HT-29 (cell line): ENCODE results near the gene ZBTB25. TPM values are rescaled to one million over a fixed set of nuclear protein-coding genes. Genes with fewer than 3 reads are reported as not detected.

ENCODE experiments used
- DNase-seq: peaks from one replicate; pipeline ENCODE4 v3.0.0-alpha.2; 2015; ENCODE audit warnings: low spot score
- total RNA-seq: library from RNA; depleted of rRNA; stranded (reverse); fragments of >200 nt; shearing (Covaris generic); gene quantifications from 2 replicates; pipeline ENCODE4 v1.2.3, GENCODE V29; 2014

ZBTB25 gene
- total RNA-seq, 1 experiment from 2014 or later, result 4.9 TPM

- DNase-seq, result no peak
Observed at GRCh38 chr14:64516969-64517368, 13.3 kb upstream of the ZBTB25 start.

DNA sequence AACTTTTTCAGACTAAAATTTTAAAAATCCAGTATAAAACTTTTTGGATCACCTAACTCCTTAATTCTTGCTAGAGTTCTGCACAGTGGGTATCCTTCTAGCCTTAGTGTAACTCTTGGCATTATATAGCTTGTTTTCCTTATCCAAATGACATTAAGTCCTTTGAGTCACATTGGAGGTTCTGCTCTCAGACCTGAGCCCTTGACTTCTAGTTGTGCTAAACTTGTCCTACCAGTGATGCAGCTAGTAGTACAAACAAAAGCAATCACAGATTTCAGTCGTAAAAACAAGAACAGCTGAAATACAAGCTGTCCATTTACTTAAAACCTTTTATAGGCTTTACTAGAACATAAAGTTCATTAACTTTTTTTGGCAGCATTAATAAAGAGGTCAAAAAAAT lies 11.4 kb upstream of the ZBTB25 start:
- DNase-seq, result no peak

DNA sequence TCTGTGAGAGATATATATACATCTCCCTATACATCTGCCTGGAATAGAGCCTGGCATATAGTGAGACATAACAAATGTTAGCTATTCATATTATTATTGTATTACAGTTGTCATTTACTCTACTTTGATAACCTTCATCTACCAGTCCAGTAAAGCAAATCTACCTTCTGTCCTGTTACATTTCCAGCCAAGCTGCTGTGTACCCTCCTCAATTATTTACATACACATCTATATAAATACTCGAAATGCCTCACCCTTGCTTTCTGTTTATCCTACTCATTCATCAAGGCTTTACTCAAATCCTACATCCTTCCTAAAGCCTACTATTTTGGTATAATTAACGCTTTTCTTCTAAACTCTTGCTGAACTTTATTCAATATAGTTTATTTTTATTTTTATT lies 9.6 kb upstream of the ZBTB25 start:
- no peak for DNase-seq

DNA sequence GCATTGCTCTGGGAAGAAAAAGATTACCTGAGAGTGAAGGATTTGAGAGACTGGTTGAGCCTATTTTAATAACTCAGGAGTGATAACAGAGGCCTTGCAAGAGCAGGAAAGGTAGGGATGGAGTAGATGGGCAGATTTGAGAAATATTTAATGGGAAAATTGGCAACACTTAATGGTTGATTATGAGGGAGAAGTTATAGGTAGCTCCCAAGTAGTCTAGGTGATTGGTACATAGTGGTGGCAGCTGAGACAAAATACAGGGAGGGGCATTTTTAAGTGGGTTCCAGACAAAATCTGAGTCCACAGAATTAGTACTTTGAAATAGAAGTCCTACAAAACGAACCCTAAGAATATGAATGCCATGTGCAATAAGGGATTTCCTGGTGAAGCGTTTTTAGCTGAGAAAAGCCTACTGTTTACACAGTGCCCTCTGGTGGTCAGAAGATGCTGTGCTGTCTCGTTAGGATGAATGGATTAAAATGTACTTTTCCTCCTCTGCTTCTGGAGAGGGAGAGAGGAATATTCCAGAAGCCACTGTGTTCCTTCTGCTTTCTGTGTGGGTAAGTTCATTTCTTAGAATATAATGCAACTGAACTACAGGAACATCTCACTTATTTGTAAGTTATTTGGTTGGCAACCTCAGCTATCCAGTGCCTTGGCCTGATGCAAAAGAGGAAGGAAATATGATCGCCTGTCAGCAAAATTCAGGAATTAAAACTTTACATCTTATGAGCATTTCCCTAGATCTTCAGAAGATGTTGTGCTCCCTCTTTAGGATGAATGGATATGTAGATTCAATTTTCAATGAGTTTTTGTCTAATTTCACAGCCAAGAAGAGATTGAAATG lies 7.4 kb upstream of the ZBTB25 start:
- DNase-seq, result peak; percentile 83

- DNase-seq, result no peak
Observed at GRCh38 chr14:64509036-64509435, 5.4 kb upstream of the ZBTB25 start.

- no peak for DNase-seq
Observed at GRCh38 chr14:64508215-64508776, 4.7 kb upstream of the ZBTB25 start.

DNA sequence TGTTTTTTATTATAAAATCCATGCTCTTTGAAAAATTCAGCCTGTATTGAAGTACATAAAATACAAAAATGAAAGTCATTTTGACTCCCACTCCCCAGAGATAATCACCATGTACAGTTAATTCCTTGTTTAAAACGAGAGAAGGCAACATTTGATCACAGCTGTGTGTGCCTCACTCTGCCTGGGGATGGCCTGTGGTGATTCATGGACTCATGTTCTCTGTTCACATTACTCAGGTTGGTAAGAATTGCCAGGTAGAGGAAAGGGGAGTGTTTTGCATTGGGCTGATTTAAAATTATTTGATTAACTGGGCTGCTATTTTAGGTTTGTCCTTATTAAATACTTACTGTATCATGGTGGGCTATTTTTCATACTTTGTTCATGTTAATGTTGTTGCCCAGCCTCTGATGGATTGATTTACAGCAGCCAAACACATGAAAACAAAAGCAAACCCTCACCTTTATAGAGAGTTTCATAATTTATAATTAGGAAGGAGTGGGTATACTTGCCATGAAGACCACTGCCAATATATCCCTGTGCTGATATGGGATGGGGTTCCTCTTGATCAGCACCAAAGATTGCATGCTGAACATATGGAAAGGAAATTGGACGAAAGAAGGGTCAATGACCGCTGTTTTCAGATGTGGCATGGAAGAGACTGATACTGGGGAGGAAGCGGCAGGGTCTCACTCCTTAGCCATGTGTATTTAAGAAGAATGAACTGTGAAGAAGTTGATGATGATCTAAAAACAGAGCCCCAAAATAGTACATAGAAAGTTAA lies 3.9 kb upstream of the ZBTB25 start:
- DNase-seq, result no peak

GRCh38 chr14:64506721-64507120 lies 3.1 kb upstream of the ZBTB25 start:
- no peak for DNase-seq

DNA sequence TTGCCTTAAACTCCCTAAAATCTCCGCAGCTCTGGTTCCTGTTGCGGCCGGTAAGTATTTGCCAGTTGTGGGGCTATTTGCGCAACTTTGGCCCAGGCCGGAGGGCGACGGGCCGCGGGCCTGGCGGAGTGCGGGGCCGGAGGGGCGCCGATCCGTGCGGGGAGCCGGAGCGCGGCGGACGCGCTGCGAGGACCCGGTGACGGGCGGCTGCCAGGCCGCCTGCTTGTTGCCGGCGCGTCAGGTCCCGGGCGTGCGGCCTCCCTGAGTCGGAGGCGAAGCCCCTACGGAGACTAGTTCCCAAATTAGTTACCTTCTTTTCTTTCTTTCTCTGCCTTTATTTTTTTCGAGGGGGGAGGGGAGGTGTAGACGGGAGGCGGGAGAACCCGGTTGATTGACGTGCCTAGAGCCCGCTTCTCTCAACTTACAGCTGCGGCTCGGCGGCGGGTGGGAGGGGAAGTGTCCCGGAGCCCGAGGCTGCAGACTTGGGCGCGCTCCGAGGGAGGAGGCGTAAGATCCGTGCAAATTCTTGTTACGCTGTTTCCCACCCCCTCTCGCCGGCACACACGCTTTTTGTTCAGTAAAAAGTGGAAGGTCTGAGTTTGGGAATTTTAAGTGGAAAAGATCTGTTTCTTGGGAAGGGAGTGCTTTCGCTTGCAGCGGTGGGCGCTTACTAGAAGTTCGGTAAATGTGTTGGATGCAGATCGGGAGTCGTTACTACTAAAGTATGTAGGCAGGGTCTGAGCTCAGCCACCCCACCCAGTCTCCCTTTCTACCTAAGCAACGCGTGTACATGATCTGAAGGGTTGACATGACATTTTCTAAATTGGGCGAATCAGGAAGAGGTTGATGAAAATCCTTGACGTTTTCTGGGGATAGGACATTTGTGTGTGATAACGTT lies 1.5 kb upstream of the ZBTB25 start:
- peak; percentile 77 for DNase-seq

DNA sequence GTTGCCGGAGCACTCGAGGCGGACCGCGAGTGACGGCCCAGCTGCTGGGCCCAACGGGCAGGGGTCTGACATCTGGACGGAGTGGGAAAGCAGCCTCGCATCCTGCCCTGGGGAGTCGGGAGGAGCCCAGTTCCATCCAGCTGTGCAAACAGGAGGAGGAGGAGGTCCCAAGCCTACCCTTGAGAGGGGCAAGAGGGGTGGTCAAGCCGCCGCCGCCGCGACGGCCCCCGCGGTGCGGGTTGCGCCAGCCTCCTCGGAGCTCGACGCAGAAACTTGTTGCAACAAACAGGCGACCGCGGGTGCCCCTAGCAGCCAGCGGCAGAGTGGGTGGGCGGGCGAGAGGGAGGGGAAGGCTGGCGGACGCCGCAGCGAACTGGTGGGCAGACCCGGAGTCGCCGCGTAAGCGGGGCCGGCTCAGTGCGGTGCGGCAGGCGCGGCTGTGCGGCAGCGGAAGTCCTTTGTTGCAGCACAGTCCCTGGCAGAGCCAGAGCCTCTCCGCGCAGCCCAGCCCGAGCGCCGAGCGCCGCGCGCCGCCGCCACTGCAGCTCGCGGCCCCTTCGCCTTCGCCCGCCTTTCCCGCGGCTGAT lies 765 bp upstream of the ZBTB25 start, which contains the start of gene ZBTB1:
ZBTB1 (plus strand) TSS at position 461 of the 587 bp plus-strand sequence. CDS start 16,735 bp downstream, outside the sequence.
- DNase-seq, result peak; percentile 72

DNA sequence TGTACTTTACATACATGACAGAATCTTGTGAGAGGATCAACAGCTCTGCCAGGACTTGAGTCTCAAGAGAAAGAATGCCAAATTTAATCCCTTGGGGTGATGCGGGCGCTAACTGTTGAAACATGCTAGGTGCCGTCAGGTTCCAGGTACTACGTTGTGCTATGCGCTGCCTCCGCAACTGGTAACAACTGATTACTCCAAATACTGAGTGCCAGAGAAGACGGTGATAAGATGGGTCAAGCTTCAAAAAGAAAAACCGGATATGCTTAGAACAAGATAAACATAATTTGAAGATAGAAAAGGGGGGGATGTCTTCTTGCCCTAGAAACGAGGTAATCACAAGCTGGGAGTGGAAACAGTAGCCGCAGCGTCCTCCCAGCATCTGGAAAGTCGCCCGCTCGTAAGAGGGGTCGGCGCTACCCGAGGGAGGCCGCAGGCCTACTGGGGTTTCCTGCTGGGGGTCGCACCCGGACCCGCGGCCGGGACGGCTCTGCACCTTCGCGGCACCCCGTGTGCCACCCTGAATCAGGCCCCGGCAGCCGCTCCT lies 678 bp downstream of the ZBTB25 start:
- peak; percentile 44 for DNase-seq

GRCh38 chr14:64502456-64502855 lies 1.2 kb downstream of the ZBTB25 start:
- peak; percentile 35 for DNase-seq

DNA sequence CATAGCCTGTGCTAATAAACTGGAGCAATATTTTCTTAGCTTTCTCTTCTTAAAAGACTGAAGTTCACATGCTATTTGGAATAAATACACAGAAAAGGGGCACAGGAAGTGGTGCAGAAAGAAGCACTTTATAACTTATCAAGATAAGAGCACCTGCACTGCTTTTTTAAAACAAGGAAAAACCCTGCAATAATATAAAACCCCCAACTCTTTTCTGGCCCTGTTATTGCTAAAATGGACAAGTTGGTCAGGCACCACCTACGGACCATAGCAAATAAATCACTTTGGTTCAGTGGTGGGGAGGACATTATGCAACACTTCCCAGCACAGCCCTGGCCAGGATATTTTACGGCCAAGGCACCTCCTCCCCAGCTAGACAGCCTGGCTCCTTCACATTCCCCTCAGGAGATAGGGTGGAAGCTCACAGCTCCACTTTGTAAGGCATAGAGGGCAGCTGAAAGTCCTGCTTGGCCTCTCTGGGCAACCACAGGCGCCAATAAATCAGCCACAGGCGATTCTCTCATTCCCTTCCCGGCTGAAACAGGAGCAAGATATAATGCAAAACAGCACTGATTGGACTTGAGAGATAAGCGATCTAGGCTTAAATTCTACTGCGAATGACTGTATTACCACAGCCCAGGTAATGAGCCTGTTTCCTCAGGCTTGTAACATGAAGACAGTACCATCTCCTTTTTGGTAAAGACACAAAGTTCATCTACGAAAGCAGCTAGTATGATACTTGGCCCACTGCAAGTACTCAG lies 2.0 kb downstream of the ZBTB25 start:
- DNase-seq, result peak; percentile 60

DNA sequence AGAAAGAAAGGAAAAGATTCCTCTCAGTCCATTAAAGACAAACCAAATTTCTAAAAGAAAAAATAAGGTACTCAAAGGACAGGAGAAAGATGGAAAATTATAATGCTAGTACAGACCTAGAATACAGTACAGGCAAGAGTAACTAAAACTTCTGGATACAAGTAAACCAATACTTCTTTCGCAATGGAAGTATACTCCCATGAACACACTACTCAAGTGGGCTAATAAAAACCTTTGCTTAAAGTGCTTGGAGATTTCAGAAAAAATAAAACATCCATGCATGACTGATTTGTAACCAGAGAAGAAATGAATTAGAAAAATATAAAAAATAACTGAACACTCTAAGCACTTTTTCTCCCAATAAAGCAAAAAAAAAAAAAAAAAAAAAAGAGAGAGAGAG lies 3.5 kb downstream of the ZBTB25 start:
- no peak for DNase-seq

DNA sequence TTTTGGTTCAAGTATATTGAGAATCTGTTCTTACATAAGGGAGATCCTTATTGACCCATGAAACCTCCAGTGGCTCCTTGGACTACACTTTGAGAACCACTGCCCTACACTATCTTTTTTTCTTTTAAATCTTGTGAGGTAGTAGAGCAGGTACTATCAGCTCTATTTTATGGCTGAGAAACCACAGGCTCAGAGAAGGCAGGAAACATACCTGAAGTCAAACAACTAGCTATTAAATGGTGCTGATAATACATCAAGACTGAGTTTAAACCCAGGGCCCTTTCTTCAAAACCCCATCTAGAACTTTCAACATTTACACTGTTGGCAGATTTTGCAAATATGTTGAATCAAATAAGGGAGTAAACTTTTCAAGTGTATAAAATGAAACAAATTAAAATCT lies 6.9 kb downstream of the ZBTB25 start:
- DNase-seq, result no peak

GRCh38 chr14:64495252-64495651 lies 8.4 kb downstream of the ZBTB25 start:
- no peak for DNase-seq

GRCh38 chr14:64493455-64493854 lies 10.2 kb downstream of the ZBTB25 start:
- no peak for DNase-seq

DNA sequence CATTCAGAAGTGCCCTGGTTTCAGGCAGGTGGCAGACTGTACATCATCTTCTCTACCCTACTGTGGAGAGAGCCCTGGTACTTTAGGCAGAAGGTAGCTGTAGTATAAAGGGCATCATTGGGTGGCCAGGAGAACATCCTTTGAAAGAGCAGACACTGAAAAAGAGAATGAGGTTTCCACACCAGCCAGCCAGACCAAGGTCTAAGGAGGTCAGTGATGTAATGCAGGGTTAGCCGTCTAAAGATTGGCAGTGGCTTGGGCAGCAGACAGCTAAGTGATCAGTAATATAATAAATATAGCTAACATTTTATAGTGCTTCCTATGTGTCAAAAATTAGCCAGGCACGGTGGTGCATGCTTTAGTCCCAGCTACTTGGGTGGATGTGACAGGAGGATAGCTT lies 12.0 kb downstream of the ZBTB25 start:
- DNase-seq, result no peak

DNA sequence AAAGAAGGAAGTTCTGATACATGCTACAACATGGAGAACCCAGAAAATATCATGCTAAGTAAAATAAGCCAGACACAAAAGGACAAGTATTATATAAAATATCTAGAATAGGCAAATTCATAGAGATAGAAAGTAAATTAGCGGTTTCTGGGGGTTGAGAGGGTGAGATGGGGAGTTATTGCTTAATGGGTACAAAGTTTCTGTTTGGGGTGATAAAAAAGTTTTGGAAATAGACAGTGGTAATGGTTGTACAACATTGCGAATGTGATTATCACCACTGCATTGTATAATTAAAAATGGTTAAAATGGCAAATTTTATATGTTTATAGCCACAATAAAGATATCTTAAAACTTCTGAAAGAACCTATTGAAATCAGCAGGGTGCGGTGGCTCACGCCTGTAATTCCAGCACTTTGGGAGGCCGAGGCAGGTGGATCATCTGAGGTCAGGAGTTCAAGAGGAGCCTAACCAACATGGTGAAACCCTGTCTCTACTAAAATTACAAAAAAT lies 15.0 kb downstream of the ZBTB25 start:
- DNase-seq, result no peak
